B cell (primary cell): Measurements from ENCODE around the gene INPP5B. TPM values are rescaled to one million over a fixed set of nuclear protein-coding genes. Genes with fewer than 3 reads are reported as not detected.

Experiments used
- ATAC-seq: fragments of 200-7000 bp; cut with Tn5 transposase; one replicate; pipeline ENCODE4 v1.10.0; 2021; ENCODE audit warnings: low read depth, mild to moderate bottlenecking, moderate number of reproducible peaks, moderate library complexity
- CTCF ChIA-PET: fragments of 350-600 bp; sonication (Branson Sonifier 250); formaldehyde crosslinking; loops from one replicate; lab custom pipeline; 2021; ENCODE audit warnings: antibody characterized with exemption, inconsistent platforms; lab: Charles Lee
- POLR2A ChIA-PET: fragments of 350-600 bp; sonication (Branson Sonifier 250); formaldehyde crosslinking; loops from one replicate; lab custom pipeline; 2021; ENCODE audit warnings: antibody characterized with exemption; lab: Charles Lee
- DNase-seq: peaks from one replicate; pipeline ENCODE4 v3.0.0; 2013
- H2AFZ ChIP-seq: 2 replicates; pipeline ENCODE4 v1.6.1; 2012; ENCODE audit warnings: mild to moderate bottlenecking, low read depth, low read length; ENCODE audit not compliant: insufficient read depth, poor library complexity, severe bottlenecking
- H3K27ac ChIP-seq, 2 donors: 1 replicate in 1 of 2; 2 replicates in 1 of 2; pipeline ENCODE4 v1.5.1; 2012 to 2013; ENCODE audit warnings: low read length in 2 of 2, mild to moderate bottlenecking in 2 of 2, moderate library complexity in 1 of 2
- H3K27me3 ChIP-seq, 4 experiments: fragments of 200-600 bp in 1 of 4; sonication (generic) in 1 of 4; replicated peaks in 1 of 4; 1 replicate in 2 of 4; 2 replicates in 2 of 4; pipeline versions ENCODE4 v1.6.1 to v1.7.0; 2013 to 2016; ENCODE audit warnings: low read length in 3 of 4, mild to moderate bottlenecking in 2 of 4, mixed read lengths in 1 of 4, moderate library complexity in 1 of 4; ENCODE audit not compliant: insufficient read depth in 4 of 4, control insufficient read depth in 3 of 4; ENCODE audit errors: control extremely low read depth in 1 of 4
- H3K36me3 ChIP-seq, 2 experiments: replicated peaks in 1 of 2; 1 replicate in 1 of 2; 2 replicates in 1 of 2; pipeline versions ENCODE4 v1.6.1 to v1.7.1; 2013; ENCODE audit warnings: low read length in 1 of 2; ENCODE audit not compliant: insufficient read depth in 2 of 2, control insufficient read depth in 1 of 2; ENCODE audit errors: control extremely low read depth in 1 of 2, extremely low read depth in 1 of 2
- H3K4me1 ChIP-seq, 2 donors: fragments of 200-600 bp in 1 of 2; sonication (generic) in 1 of 2; 1 replicate in 1 of 2; 2 replicates in 1 of 2; pipeline versions ENCODE4 v1.5.1 to v1.6.1; 2013 to 2017; ENCODE audit warnings: low read length in 2 of 2; ENCODE audit not compliant: control insufficient read depth in 2 of 2, insufficient read depth in 2 of 2
- H3K4me2 ChIP-seq: replicated peaks from 2 replicates; pipeline ENCODE3; 2012; ENCODE audit warnings: mild to moderate bottlenecking, low read depth, low read length; ENCODE audit not compliant: poor library complexity, severe bottlenecking
- H3K4me3 ChIP-seq, 5 experiments: fragments of 200-600 bp in 1 of 5; sonication (generic) in 1 of 5; 1 replicate in 3 of 5; 2 replicates in 2 of 5; pipeline versions ENCODE4 v1.5.1 to v1.7.0; 2011 to 2016; ENCODE audit warnings: low read length in 4 of 5, mild to moderate bottlenecking in 4 of 5, low read depth in 2 of 5, control low read depth in 1 of 5, moderate library complexity in 1 of 5; ENCODE audit not compliant: insufficient read depth in 1 of 5; ENCODE audit errors: control extremely low read depth in 1 of 5, extremely low read depth in 1 of 5
- H3K79me2 ChIP-seq: fragments of 200-600 bp; sonication (generic); one replicate; pipeline ENCODE4 v1.6.0; 2016; ENCODE audit warnings: low read length; ENCODE audit not compliant: control insufficient read depth, insufficient read depth
- H3K9ac ChIP-seq: fragments of 200-600 bp; sonication (generic); 2 replicates; pipeline ENCODE4 v1.6.1; 2017; ENCODE audit warnings: mild to moderate bottlenecking, low read length, moderate library complexity
- H3K9me3 ChIP-seq, 3 donors: one replicate each; pipeline versions ENCODE4 v1.6.1 to v1.7.1; 2013; ENCODE audit warnings: low read length in 2 of 3; ENCODE audit not compliant: control insufficient read depth in 2 of 3, insufficient read depth in 1 of 3; ENCODE audit errors: control extremely low read depth in 1 of 3
- H4K20me1 ChIP-seq: 2 replicates; pipeline ENCODE4 v1.6.0; 2012; ENCODE audit warnings: mild to moderate bottlenecking, low read length; ENCODE audit not compliant: insufficient read depth, control insufficient read depth, poor library complexity, severe bottlenecking
- H3K27ac Mint-ChIP-seq: one replicate; pipeline ENCODE4 v1.8.0; 2021; ENCODE audit warnings: mixed read lengths
- H3K27me3 Mint-ChIP-seq: one replicate; pipeline ENCODE4 v1.8.0; 2021; ENCODE audit warnings: mixed read lengths
- H3K4me1 Mint-ChIP-seq: one replicate; pipeline ENCODE4 v1.8.0; 2021; ENCODE audit warnings: mixed read lengths
- H3K4me3 Mint-ChIP-seq: one replicate; pipeline ENCODE4 v1.8.0; 2021; ENCODE audit warnings: mixed read lengths
- H3K9me3 Mint-ChIP-seq: one replicate; pipeline ENCODE4 v1.8.0; 2022; ENCODE audit warnings: mixed read lengths; ENCODE audit not compliant: insufficient read depth
- CTCF ChIP-seq: fragments of 200-600 bp; IDR thresholded peaks from one replicate; pipeline ENCODE4 v1.8.0; 2022; ENCODE audit warnings: antibody characterized with exemption, mild to moderate bottlenecking
- EZH2 ChIP-seq: IDR thresholded peaks from 2 replicates; pipeline ENCODE4 v1.6.1; 2012; ENCODE audit warnings: borderline replicate concordance, low read depth, mild to moderate bottlenecking, moderate library complexity, low read length; ENCODE audit not compliant: insufficient read depth, poor library complexity, severe bottlenecking
- WGBS: methylation state at CpG from one replicate; pipeline ENCODE4 v1.1.5; 2013; ENCODE audit warnings: missing lambda C conversion rate; ENCODE audit not compliant: insufficient coverage; 5-methylcytosine and 5-hydroxymethylcytosine counted together
- intact Hi-C: fragments of 100-400 bp; cut with micrococcal nuclease; formaldehyde crosslinking; loops from one replicate; pipeline ENCODE4 v1.10.0; 2022
- polyA plus RNA-seq: library from polyadenylated mRNA; depleted of rRNA; stranded (reverse); fragments of >200 nt; gene quantifications from 2 replicates; pipeline ENCODE4 v1.2.3, GENCODE V29; 2012
- total RNA-seq, 2 donors: library from RNA; stranded (reverse); fragments of 120-200 nt in 1 of 2; gene quantifications; 1 replicate in 1 of 2; 2 replicates in 1 of 2; pipeline versions ENCODE4 v1.2.3 to v1.2.4, GENCODE V29; 2013 to 2022

INPP5B gene
- total and polyA plus RNA-seq, 2 donors (not counting 1 experiment from before 2014, with no cell fraction given), result 45.4 to 63.3 TPM

- H2AFZ ChIP-seq, result no peak overlapping the region
- ChIA-PET CTCF (interaction anchor here (1.0 to 10.0 kb wide), 6 partner anchors 10 to 127 kb away, joined by 4 to 76 read pairs (median 8); no protein-coding TSS in a partner anchor), POLR2A (no interaction called here)
- H3K4me1 ChIP-seq, result no peaks in the 10 kb centered on the region
- H3K4me2 ChIP-seq, result no peak overlapping the region
- H3K79me2 ChIP-seq, result peaks cover 8% of the 10 kb centered on the region
- no peak for TF ChIP-seq EZH2
- TF ChIP-seq CTCF, result no peak
- H3K27ac Mint-ChIP-seq, result no peak overlapping the region
- intact Hi-C loops, result loop anchor here (5.0 kb wide), 1 partner anchor 945 kb away; no protein-coding TSS in a partner anchor
- no peak overlapping the region for H3K9ac ChIP-seq
- H3K27me3 ChIP-seq, result no peaks in the 10 kb centered on the region
- peaks cover 0 to 6% (median 0%) of the 10 kb centered on the region in 3 donors for H3K9me3 ChIP-seq
- WGBS, result 96% methylated on average over 3 of the region's 5 CpGs
- H3K4me3 ChIP-seq, result no peak overlapping the region
- no peaks in the 10 kb centered on the region for H3K9me3 Mint-ChIP-seq
- peak overlapping the region in 1 of 2 donors; percentile 36 for H3K27ac ChIP-seq
- H3K36me3 ChIP-seq, result peaks cover 4 to 30% of the 10 kb centered on the region in 2 experiments
- H3K27me3 Mint-ChIP-seq, result no peaks in the 10 kb centered on the region
- DNase-seq (no peak), ATAC-seq (no peak)
- no peaks in the 10 kb centered on the region for H4K20me1 ChIP-seq
- peaks cover 2% of the 10 kb centered on the region for H3K4me1 Mint-ChIP-seq
- no peak overlapping the region for H3K4me3 Mint-ChIP-seq
These were observed 54.5 kb downstream of the INPP5B start for GRCh38 chr1:37892151-37893047.
